Endothelial cell of umbilical vein (primary cell): Measurements from ENCODE around the gene NPAT. TPM values are rescaled to one million over a fixed set of nuclear protein-coding genes. Genes with fewer than 3 reads are reported as not detected.

Experiments used
- BruUV-seq: library from RNA; stranded (reverse); fragments of 400-500 nt; replicated peaks from 2 replicates; lab custom pipeline; 2021; lab: Mats Ljungman, UMichigan
- CTCF ChIA-PET: fragments of 300-600, 350-600 bp; sonication (Branson Sonifier 250); formaldehyde crosslinking; loops from one replicate; lab custom pipeline; 2021; ENCODE audit warnings: antibody characterized with exemption, inconsistent platforms; lab: Charles Lee
- POLR2A ChIA-PET: fragments of 300-600, 350-600 bp; sonication (Branson Sonifier 250); formaldehyde crosslinking; loops from one replicate; lab custom pipeline; 2021; ENCODE audit warnings: antibody characterized with exemption, inconsistent platforms; lab: Charles Lee
- DNase-seq: peaks from one replicate; pipeline ENCODE4 v3.0.0-alpha.2; 2011; ENCODE audit warnings: low read depth, low spot score
- FAIRE-seq: peaks from 2 replicates; lab custom pipeline; 2011; peaks lifted over from hg19 to GRCh38; lab: Jason Lieb, UNC
- H2AFZ ChIP-seq: 2 replicates; pipeline ENCODE4 v1.6.0; 2012; ENCODE audit warnings: low read depth, low read length, control low read depth, inconsistent platforms
- H3K27ac ChIP-seq: 2 replicates; pipeline ENCODE4 v1.5.1; 2011; ENCODE audit warnings: low read depth, mild to moderate bottlenecking, control low read depth, low read length, moderate library complexity; ENCODE audit not compliant: insufficient read depth
- H3K27me3 ChIP-seq, 2 experiments: 2 replicates each; pipeline versions ENCODE4 v1.6.0 to v1.6.1; 2011; ENCODE audit warnings: low read length in 2 of 2, mixed read lengths in 1 of 2; ENCODE audit not compliant: control insufficient read depth in 2 of 2, insufficient read depth in 2 of 2
- H3K36me3 ChIP-seq, 2 experiments: 2 replicates in 1 of 2; 3 replicates in 1 of 2; pipeline ENCODE4 v1.5.1; 2011; ENCODE audit warnings: low read length in 2 of 2, mild to moderate bottlenecking in 1 of 2, moderate library complexity in 1 of 2; ENCODE audit not compliant: control insufficient read depth in 2 of 2, insufficient read depth in 2 of 2; ENCODE audit errors: extremely low read depth in 1 of 2
- H3K4me1 ChIP-seq: 3 replicates; pipeline ENCODE4 v1.5.1; 2011; ENCODE audit warnings: mild to moderate bottlenecking, low read length; ENCODE audit not compliant: control insufficient read depth, insufficient read depth; ENCODE audit errors: extremely low read depth
- H3K4me2 ChIP-seq: 2 replicates; pipeline ENCODE4 v1.6.1; 2011; ENCODE audit warnings: low read length, control low read depth, mixed read lengths; ENCODE audit not compliant: insufficient read depth
- H3K4me3 ChIP-seq, 3 experiments: fragments of 200-600 bp in 1 of 3; sonication (generic), shearing (Covaris generic) in 1 of 3; replicated peaks in 1 of 3; 2 replicates each; pipeline ENCODE4 v1.5.1; 2011 to 2016; ENCODE audit warnings: control low read depth in 3 of 3, low read length in 3 of 3, mild to moderate bottlenecking in 2 of 3, inconsistent platforms in 1 of 3, low read depth in 1 of 3, moderate library complexity in 1 of 3; ENCODE audit not compliant: insufficient read depth in 1 of 3
- H3K79me2 ChIP-seq: 2 replicates; pipeline ENCODE4 v1.6.0; 2012; ENCODE audit warnings: low read length, inconsistent platforms; ENCODE audit not compliant: control insufficient read depth, insufficient read depth
- H3K9ac ChIP-seq: replicated peaks from 2 replicates; pipeline ENCODE3; 2011; ENCODE audit warnings: low read length, control low read depth; ENCODE audit not compliant: insufficient read depth; ENCODE audit errors: extremely low read depth
- H3K9me1 ChIP-seq: replicated peaks from 3 replicates; pipeline ENCODE4 v1.6.0; 2011; ENCODE audit warnings: mild to moderate bottlenecking, low read length; ENCODE audit not compliant: control insufficient read depth, insufficient read depth; ENCODE audit errors: extremely low read depth
- H3K9me3 ChIP-seq: replicated peaks from 2 replicates; pipeline ENCODE4 v1.5.1; 2012; ENCODE audit warnings: low read length, inconsistent platforms; ENCODE audit not compliant: control insufficient read depth, insufficient read depth
- H4K20me1 ChIP-seq: replicated peaks from 2 replicates; pipeline ENCODE3; 2011; ENCODE audit warnings: mild to moderate bottlenecking, low read length; ENCODE audit not compliant: control insufficient read depth, insufficient read depth; ENCODE audit errors: extremely low read depth
- EZH2 ChIP-seq: IDR thresholded peaks from 2 replicates; pipeline ENCODE4 v1.6.1; 2012; ENCODE audit warnings: borderline replicate concordance, low read depth, mild to moderate bottlenecking, moderate library complexity, low read length, inconsistent platforms; ENCODE audit not compliant: severe bottlenecking
- GATA2 ChIP-seq: IDR thresholded peaks from 2 replicates; pipeline ENCODE4 v1.7.0; 2011; ENCODE audit warnings: low read depth, mild to moderate bottlenecking, moderate library complexity, mixed read lengths, low read length; ENCODE audit not compliant: insufficient read length, insufficient read depth
- JUN ChIP-seq: IDR thresholded peaks from 2 replicates; pipeline ENCODE4 v1.6.1; 2011; ENCODE audit warnings: borderline replicate concordance, low read depth; ENCODE audit not compliant: insufficient read length, insufficient read depth
- POLR2AphosphoS5 ChIP-seq: IDR thresholded peaks from 2 replicates; pipeline ENCODE4 v1.6.1; 2012; ENCODE audit warnings: low read depth, mild to moderate bottlenecking, control low read depth, low read length, moderate library complexity; ENCODE audit not compliant: insufficient read depth
- dilution Hi-C: fragments of 300-500 bp; cut with MboI; formaldehyde crosslinking; loops from one replicate; pipeline ENCODE4 v1.15.0; 2019; ENCODE audit warnings: low sequenced_read_pairs; ENCODE audit not compliant: extremely low pct_ligation_motif_present
- intact Hi-C: fragments of 100-400 bp; cut with micrococcal nuclease; formaldehyde crosslinking; loops from one replicate; pipeline ENCODE4 v1.10.0; 2022
- polyA plus RNA-seq, 4 experiments: library from polyadenylated mRNA; depleted of rRNA in 3 of 4; stranded (reverse) in 3 of 4; unstranded in 1 of 4; fragments of >200 nt; gene quantifications; 2 replicates each; pipeline versions ENCODE4 v1.2.1 to v1.2.3, GENCODE V29; 2011 to 2012; ENCODE audit warnings: missing spikeins in 1 of 4
- total RNA-seq: library from RNA; stranded (reverse); gene quantifications from 2 replicates; pipeline ENCODE4 v1.2.3, GENCODE V29; 2021
- TF ChIP-seq, protein P1 (sequence below): IDR thresholded peaks from 2 replicates; pipeline ENCODE4 v1.6.1; 2011; ENCODE audit not compliant: insufficient read depth, insufficient read length
- TF ChIP-seq, protein P2 (sequence below), 2 donors: IDR thresholded peaks; 1 replicate in 1 of 2; 2 replicates in 1 of 2; pipeline ENCODE4 v1.5.1; 2011; ENCODE audit warnings: low read length in 2 of 2, mild to moderate bottlenecking in 2 of 2, moderate library complexity in 2 of 2, control low read depth in 1 of 2, inconsistent platforms in 1 of 2, low read depth in 1 of 2; ENCODE audit not compliant: insufficient read depth in 1 of 2; ENCODE audit errors: extremely low read depth in 1 of 2

NPAT gene
- total and polyA plus RNA-seq, 2 donors (not counting 3 experiments of a cell fraction or from before 2014, with no cell fraction given): 4.4 to 19.0 TPM

DNA sequence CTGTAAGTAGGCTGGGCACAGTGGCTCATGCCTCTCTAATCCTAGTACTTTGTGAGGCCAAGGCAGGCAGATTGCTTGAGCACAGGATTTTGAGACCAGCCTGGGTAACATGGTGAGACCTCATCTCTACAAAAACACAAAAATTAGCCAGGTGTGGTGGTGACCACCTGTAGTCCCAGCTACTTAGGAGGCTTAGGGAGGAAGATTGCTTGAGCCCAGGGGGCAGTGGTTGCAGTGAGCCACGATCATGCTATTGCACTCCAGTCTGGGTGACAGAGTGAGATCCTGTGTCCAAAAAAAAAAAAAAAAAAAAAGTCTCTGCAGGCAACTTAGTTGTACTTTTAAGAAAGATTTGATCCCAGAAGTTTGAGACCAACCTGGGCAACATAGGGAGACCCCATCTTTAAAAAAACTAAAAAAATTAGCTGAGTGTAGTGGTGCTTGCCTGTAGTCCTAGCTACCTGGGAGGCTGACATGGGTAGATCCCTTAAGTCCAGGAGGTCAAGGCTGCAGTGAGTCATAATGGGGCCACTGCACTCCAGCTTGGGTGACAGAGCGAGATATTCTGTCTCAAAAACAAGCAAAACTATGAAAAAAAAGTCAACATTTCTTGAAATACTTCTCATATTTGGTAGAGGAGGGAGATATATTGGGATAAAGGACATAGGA is 11.0 kb upstream of the NPAT start:
- Histone ChIP-seq H3K27me3 (no peaks in the 10 kb centered on the region), H3K36me3 (peaks cover 5 to 13% of the 10 kb centered on the region in 2 experiments), H3K9ac (no peak overlapping the region), H3K9me1 (no peaks in the 10 kb centered on the region), H4K20me1 (no peaks in the 10 kb centered on the region), H3K4me2 (no peak overlapping the region), H3K4me1 (peaks cover 16% of the 10 kb centered on the region), H3K27ac (no peak overlapping the region), H2AFZ (no peak overlapping the region), H3K79me2 (no peaks in the 10 kb centered on the region), H3K4me3 (no peak overlapping the region), H3K9me3 (no peaks in the 10 kb centered on the region)
- POLR2A ChIA-PET: no interaction called here
- no TSS peak for BruUV-seq
- TF ChIP-seq EZH2 (no peak), POLR2AphosphoS5 (no peak), JUN (no peak), GATA2 (no peak)
- TF ChIP-seq, protein P1, sequence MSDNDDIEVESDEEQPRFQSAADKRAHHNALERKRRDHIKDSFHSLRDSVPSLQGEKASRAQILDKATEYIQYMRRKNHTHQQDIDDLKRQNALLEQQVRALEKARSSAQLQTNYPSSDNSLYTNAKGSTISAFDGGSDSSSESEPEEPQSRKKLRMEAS: no peak
- TF ChIP-seq, protein P2, sequence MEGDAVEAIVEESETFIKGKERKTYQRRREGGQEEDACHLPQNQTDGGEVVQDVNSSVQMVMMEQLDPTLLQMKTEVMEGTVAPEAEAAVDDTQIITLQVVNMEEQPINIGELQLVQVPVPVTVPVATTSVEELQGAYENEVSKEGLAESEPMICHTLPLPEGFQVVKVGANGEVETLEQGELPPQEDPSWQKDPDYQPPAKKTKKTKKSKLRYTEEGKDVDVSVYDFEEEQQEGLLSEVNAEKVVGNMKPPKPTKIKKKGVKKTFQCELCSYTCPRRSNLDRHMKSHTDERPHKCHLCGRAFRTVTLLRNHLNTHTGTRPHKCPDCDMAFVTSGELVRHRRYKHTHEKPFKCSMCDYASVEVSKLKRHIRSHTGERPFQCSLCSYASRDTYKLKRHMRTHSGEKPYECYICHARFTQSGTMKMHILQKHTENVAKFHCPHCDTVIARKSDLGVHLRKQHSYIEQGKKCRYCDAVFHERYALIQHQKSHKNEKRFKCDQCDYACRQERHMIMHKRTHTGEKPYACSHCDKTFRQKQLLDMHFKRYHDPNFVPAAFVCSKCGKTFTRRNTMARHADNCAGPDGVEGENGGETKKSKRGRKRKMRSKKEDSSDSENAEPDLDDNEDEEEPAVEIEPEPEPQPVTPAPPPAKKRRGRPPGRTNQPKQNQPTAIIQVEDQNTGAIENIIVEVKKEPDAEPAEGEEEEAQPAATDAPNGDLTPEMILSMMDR (IDR thresholded peaks at IDR 0.05; ENCODE audit: extremely low read depth in 1 of 2, insufficient read depth in 1 of 2, low read depth in 1 of 2, low read length in 2 of 2): no peak
- intact Hi-C loops (no loop called here), dilution Hi-C loops (no loop called here)
- CTCF ChIA-PET: interaction anchor here (1.5 kb wide), 1 partner anchor 10 kb away, joined by 5 read pairs; the partner anchor contains the start of gene ATM
- FAIRE-seq: no peak
- DNase-seq: no peak
